Right renal pelvis (tissue), 4 donors: ENCODE data around the gene CDH24. TPM values are rescaled to one million over a fixed set of nuclear protein-coding genes. Genes with fewer than 3 reads are reported as not detected.

Experiments used
- DNase-seq, 4 donors: peaks; one replicate each; pipeline ENCODE4 v3.0.0-alpha.2; 2013; ENCODE audit warnings: low read depth in 4 of 4, low spot score in 3 of 4, missing footprints in 1 of 4
- polyA plus RNA-seq, 4 donors: library from polyadenylated mRNA; unstranded; fragments of 120-200 nt; gene quantifications; one replicate each; pipeline ENCODE4 v1.2.1, GENCODE V29; 2013; ENCODE audit not compliant: insufficient read length in 4 of 4

Gene CDH24
- polyA plus RNA-seq, 4 donors, result 20.4 to 24.9 (median 21.1) TPM

- DNase-seq, result no peak
These were observed 56.5 kb downstream of the CDH24 start for GRCh38 chr14:23000860-23001259.

GRCh38 chr14:22998329-22999012 is 58.8 kb downstream of the CDH24 start:
- DNase-seq, result no peak

- DNase-seq, result no peak
These were observed 59.5 kb downstream of the CDH24 start for GRCh38 chr14:22997676-22998323.

Other genes with a start within 250 kb of the CDH24 start
- gene SLC7A7, start 242.1 kb downstream of the CDH24 start, polyA plus RNA-seq, result 100 to 1,000 TPM in 3 of 4 donors, 10 to 100 TPM in 1; 95.3 to 132 (median 105) TPM
- gene MRPL52, start 227.6 kb downstream of the CDH24 start, polyA plus RNA-seq, result 10 to 100 TPM; 73.5 to 91.2 (median 79.6) TPM
- gene MMP14, start 220.9 kb downstream of the CDH24 start, polyA plus RNA-seq, result 100 to 1,000 TPM; 147 to 172 (median 165) TPM
- 100 to 1,000 TPM in 1 of 4 donors, 10 to 100 TPM in 3; 83.8 to 104 (median 90.0) TPM for gene LRP10, start 185.8 kb downstream of the CDH24 start, polyA plus RNA-seq
- gene REM2, start 174.3 kb downstream of the CDH24 start, polyA plus RNA-seq, result 1 to 10 TPM; 1.1 to 1.7 (median 1.3) TPM
- 100 to 1,000 TPM; 114 to 126 (median 122) TPM for gene RBM23, start 138.4 kb downstream of the CDH24 start, polyA plus RNA-seq
- 100 to 1,000 TPM; 134 to 151 (median 144) TPM for gene PRMT5, start 128.1 kb downstream of the CDH24 start, polyA plus RNA-seq
- 10 to 100 TPM; 50.3 to 57.8 (median 52.7) TPM for gene HAUS4, start 100.4 kb downstream of the CDH24 start, polyA plus RNA-seq
- gene AJUBA, start 75.0 kb downstream of the CDH24 start, polyA plus RNA-seq, result 10 to 100 TPM; 72.6 to 92.4 (median 81.5) TPM
- 10 to 100 TPM; 16.9 to 20.4 (median 18.8) TPM for gene C14orf93, start 47.4 kb downstream of the CDH24 start, polyA plus RNA-seq
- 100 to 1,000 TPM; 188 to 243 (median 217) TPM for gene PSMB5, start 22.6 kb downstream of the CDH24 start, polyA plus RNA-seq
- gene PSMB11, start 15.3 kb downstream of the CDH24 start, polyA plus RNA-seq, result under 1 TPM in 1 of 4 donors, not detected in 3; 0.09 TPM
- gene ACIN1, start 37.6 kb upstream of the CDH24 start, polyA plus RNA-seq, result 100 to 1,000 TPM; 218 to 267 (median 225) TPM
- gene C14orf119, start 38.0 kb upstream of the CDH24 start, polyA plus RNA-seq, result 10 to 100 TPM; 79.9 to 87.9 (median 84.4) TPM
- under 1 TPM in 1 of 4 donors, not detected in 3; 0.04 TPM for gene CIROP, start 47.5 kb upstream of the CDH24 start, polyA plus RNA-seq
- under 1 TPM in 3 of 4 donors, not detected in 1; 0.13 to 0.32 (median 0.18) TPM for gene CEBPE, start 61.7 kb upstream of the CDH24 start, polyA plus RNA-seq
- gene SLC7A8, start 126.1 kb upstream of the CDH24 start, polyA plus RNA-seq, result 100 to 1,000 TPM in 1 of 4 donors, 10 to 100 TPM in 3; 88.7 to 100 (median 95.3) TPM
- 1 to 10 TPM; 1.1 to 1.8 (median 1.5) TPM for gene RNF212B, start 180.4 kb upstream of the CDH24 start, polyA plus RNA-seq
- 10 to 100 TPM; 27.5 to 30.6 (median 28.2) TPM for gene HOMEZ, start 228.6 kb upstream of the CDH24 start, polyA plus RNA-seq
- 10 to 100 TPM; 22.5 to 31.7 (median 25.0) TPM for gene PPP1R3E, start 245.3 kb upstream of the CDH24 start, polyA plus RNA-seq
- gene BCL2L2, start 249.3 kb upstream of the CDH24 start, polyA plus RNA-seq, result 10 to 100 TPM; 40.1 to 43.1 (median 40.9) TPM